ENCODE data around the gene NFATC4. TPM values are rescaled to one million over a fixed set of nuclear protein-coding genes. Genes with fewer than 3 reads are reported as not detected.

NFATC4 gene
- total and polyA plus RNA-seq, 2 of the 4 experiments (the other 2 are of a cell fraction) = 15.6 to 35.8 TPM

- no peak for TF ChIP-seq POLR2A (IDR thresholded peaks at IDR 0.05; ENCODE audit: low read depth, low read length)
- no peak for ATAC-seq (ENCODE audit: low read depth)
These were observed 9.7 kb downstream of the NFATC4 start for GRCh38 chr14:24377657-24378056.

More at GRCh38 chr14:24377657-24378056, 9.7 kb downstream of the NFATC4 start:
- Histone ChIP-seq H3K9me1 (ENCODE audit: insufficient read depth, low read length) (peaks cover 5% of the 10 kb centered on the region), H2BK120ac (ENCODE audit: low read depth, low read length) (no peak overlapping the region), H2AK5ac (ENCODE audit: low read depth, low read length) (no peak overlapping the region), H4K5ac (ENCODE audit: low read depth, low read length) (no peak overlapping the region), H2AK9ac (replicated peaks; ENCODE audit: low read depth, low read length, poor library complexity) (no peak overlapping the region), H3K56ac (ENCODE audit: extremely low read depth, insufficient read depth, low read length) (no peak overlapping the region), H2AFZ (replicated peaks; ENCODE audit: low read length, poor library complexity) (no peak overlapping the region), H3K36me3 (ENCODE audit: control insufficient read depth, insufficient read depth, low read length) (peaks cover 56% of the 10 kb centered on the region), H3K18ac (ENCODE audit: low read depth, low read length) (no peak overlapping the region), H3K23ac (ENCODE audit: low read depth, low read length) (no peak overlapping the region), H3K9me3 (ENCODE audit: control insufficient read depth, insufficient read depth, low read length) (no peaks in the 10 kb centered on the region), H3K14ac (replicated peaks; ENCODE audit: low read depth, low read length) (no peak overlapping the region), H3K4me2 (ENCODE audit: low read depth, low read length) (no peak overlapping the region), H4K8ac (ENCODE audit: low read depth in 2 of 2, low read length in 2 of 2) (no peak overlapping the region), H3K4ac (ENCODE audit: low read depth, low read length) (no peak overlapping the region), H3K27ac (ENCODE audit: insufficient read depth, low read length) (no peak overlapping the region), H4K20me1 (ENCODE audit: insufficient read depth, low read length) (0 out of 2 replicates have a peak, but pooled peaks cover 3% of the 10 kb centered on the region), H3K27me3 (ENCODE audit: control insufficient read depth, insufficient read depth, low read length) (no peaks in the 10 kb centered on the region), H4K91ac (ENCODE audit: insufficient read depth, low read depth, low read length) (no peak overlapping the region), H3K9ac (ENCODE audit: low read depth, low read length) (no peak overlapping the region), H2BK20ac (ENCODE audit: low read depth, low read length) (no peak overlapping the region), H3K79me1 (ENCODE audit: low read depth in 1 of 2, low read length in 2 of 2) (peaks cover 0 to 3% of the 10 kb centered on the region in 2 experiments; a peak in 1 of 4 replicates), H3K4me3 (ENCODE audit: insufficient read depth, low read depth, low read length) (no peak overlapping the region), H2BK5ac (ENCODE audit: low read depth, low read length, poor library complexity, severe bottlenecking) (no peak overlapping the region), H2BK15ac (ENCODE audit: low read depth, low read length) (no peak overlapping the region), H3K4me1 (ENCODE audit: control insufficient read depth, insufficient read depth, low read length) (no peaks in the 10 kb centered on the region)
- CTCF ChIA-PET = no interaction called here
- intact Hi-C loops (cut with micrococcal nuclease) = no loop called here
- WGBS, 2 experiments (ENCODE audit: extremely low coverage in 2 of 2, insufficient read length in 1 of 2) = 100% methylated on average over 1 of the region's 2 CpGs; no CpG with 5 or more reads in 1 of the 2 experiments
- no peak for DNase-seq
- POLR2A ChIA-PET (ENCODE audit: unreplicated experiment) = no interaction called here
- in situ Hi-C loops (cut with MboI; ENCODE audit: low sequenced_read_pairs) = no loop called here
- BruUV-seq (replicated peaks) = no TSS peak
- dilution Hi-C loops (cut with HindIII; ENCODE audit: low sequenced_read_pairs, unreplicated experiment) = no loop called here

Data from IMR-90 (cell line).